ENCODE data around the gene CRTC3.
"Not testable (repeated sequence)": the region's sequence is repeated elsewhere in the genome, so short reads cannot be mapped to it uniquely, and the experiment has no call there.

CRTC3 gene, protein sequence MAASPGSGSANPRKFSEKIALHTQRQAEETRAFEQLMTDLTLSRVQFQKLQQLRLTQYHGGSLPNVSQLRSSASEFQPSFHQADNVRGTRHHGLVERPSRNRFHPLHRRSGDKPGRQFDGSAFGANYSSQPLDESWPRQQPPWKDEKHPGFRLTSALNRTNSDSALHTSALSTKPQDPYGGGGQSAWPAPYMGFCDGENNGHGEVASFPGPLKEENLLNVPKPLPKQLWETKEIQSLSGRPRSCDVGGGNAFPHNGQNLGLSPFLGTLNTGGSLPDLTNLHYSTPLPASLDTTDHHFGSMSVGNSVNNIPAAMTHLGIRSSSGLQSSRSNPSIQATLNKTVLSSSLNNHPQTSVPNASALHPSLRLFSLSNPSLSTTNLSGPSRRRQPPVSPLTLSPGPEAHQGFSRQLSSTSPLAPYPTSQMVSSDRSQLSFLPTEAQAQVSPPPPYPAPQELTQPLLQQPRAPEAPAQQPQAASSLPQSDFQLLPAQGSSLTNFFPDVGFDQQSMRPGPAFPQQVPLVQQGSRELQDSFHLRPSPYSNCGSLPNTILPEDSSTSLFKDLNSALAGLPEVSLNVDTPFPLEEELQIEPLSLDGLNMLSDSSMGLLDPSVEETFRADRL

DNA sequence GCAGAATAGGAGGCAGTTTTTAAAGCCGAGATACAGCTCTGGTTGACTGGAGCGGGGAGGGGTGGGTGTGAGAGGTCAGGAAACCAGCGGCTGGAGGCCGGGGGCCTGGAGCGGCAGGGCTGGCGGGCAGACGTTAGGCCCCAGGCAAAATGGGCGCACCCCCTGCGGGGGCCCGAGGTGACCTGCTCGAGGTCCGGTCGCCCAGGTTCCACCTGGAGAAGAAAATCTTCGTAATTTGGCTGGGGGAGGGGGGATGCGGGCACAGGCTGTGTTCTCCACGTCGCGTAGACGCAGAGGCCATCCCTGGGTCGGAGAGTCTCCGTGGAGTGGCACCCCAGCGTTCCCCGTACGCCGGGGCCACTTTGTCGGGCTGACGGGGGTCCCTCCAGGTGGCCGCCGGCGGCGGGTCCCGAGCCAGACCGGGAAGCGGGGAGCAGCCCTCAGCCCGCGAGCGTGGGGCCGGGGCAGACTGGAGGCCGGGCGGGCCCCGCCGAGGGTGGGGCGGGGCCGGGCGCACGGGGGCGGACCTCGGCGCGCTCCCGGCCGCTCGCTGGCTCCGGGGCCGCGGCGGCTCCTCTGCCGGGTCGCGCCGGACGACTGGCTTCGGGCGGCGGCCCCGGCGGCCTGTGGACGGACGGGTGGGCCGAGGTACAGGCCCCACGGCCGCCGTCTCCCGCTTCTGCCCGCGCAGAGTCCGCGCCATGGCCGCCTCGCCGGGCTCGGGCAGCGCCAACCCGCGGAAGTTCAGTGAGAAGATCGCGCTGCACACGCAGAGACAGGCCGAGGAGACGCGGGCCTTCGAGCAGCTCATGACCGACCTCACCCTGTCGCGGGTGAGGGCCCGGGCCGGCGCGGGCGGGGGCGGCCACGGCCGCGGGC, at the start of gene CRTC3:
CRTC3 (plus strand) TSS at position 553 of the 879 bp plus-strand sequence; CDS start at position 702, 149 bp downstream.
- no peak for FAIRE-seq

- FAIRE-seq = no peak
Observed at GRCh38 chr15:90481023-90481422, 48.7 kb upstream of the CRTC3 start.

GRCh38 chr15:90482124-90483011, 47.4 kb upstream of the CRTC3 start:
- peak; percentile 80 for FAIRE-seq

DNA sequence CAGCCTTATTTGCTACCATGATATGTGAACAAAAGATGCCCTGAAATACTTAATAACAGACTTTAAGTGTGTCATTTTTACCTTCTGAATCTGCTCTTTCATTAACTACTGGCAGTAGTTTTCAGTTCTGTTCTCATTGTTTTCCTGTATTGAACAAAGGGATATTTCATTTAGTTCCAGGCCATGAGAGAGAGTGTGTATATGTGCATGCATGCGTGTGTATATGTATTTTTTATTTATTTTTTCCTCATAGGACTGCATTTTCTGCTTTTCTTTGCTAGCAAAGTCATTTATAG, 46.8 kb upstream of the CRTC3 start:
- FAIRE-seq = no peak

GRCh38 chr15:90483637-90484036, 46.1 kb upstream of the CRTC3 start:
- no peak for FAIRE-seq

- no peak for FAIRE-seq
Observed at GRCh38 chr15:90487186-90487585, 42.5 kb upstream of the CRTC3 start.

- FAIRE-seq = no peak
Observed at GRCh38 chr15:90489514-90489913, 40.2 kb upstream of the CRTC3 start.

GRCh38 chr15:90489944-90490343, 39.8 kb upstream of the CRTC3 start:
- no peak for FAIRE-seq

DNA sequence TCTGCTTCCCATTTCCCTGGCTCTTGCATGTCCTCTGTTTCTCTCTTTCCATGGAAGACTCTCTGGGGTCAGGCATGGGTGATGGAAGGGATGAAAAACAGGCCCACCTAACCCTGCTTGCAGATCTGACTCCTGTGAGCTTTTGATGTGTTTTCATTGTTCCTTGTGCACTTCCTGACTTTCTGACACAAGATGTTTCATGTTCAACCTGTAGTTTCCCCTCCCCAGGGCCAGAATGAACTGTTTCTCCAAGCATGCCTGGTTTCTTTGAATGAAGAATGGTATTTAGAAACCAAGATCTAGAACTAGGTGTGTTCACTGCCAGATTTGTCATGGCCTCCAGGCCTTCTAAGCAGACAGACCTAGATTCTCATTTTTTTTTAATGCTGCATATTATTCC, 36.1 kb upstream of the CRTC3 start:
- FAIRE-seq = no peak

DNA sequence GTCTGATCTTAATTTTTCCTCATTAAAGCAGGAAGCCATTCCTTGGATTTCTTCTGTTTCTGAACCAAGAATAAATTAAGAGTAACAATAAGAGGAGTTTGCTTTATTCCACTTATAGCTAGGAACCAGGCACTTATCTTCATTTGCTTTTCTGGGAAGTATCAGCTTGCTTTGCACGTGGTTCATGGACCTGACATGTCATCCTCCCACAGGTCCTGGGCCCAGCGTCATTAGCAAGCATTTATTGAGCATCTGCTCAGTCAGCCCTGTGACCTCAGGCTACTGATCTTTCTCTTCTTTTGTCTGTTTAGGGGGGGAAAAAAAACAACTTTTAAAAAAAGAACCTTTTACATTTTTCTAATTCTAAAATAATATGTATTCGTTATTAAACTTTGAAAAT, 34.7 kb upstream of the CRTC3 start:
- no peak for FAIRE-seq

GRCh38 chr15:90496791-90497190, 32.9 kb upstream of the CRTC3 start:
- no peak for FAIRE-seq

- FAIRE-seq = no peak
Observed at GRCh38 chr15:90497376-90497775, 32.3 kb upstream of the CRTC3 start.

DNA sequence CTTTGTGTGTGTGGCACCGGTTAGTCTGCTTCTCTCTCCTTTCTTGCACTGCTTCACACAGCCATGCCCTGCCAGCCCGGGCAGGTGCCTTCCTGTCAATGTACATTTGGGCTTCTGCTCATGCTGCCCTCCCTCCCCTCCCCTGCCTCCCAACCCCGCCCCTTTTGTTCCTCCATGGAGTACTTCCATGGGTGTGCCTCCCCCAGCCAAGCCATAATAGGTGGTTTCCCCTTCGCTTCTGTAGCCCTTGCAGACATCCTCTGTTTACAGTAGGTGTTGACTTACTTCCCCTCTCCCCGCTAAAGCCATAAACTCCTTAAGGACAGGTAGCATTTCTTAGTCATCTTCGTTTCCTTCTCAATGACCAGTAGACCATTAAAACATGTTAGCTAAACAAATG, 31.8 kb upstream of the CRTC3 start:
- FAIRE-seq = no peak

DNA sequence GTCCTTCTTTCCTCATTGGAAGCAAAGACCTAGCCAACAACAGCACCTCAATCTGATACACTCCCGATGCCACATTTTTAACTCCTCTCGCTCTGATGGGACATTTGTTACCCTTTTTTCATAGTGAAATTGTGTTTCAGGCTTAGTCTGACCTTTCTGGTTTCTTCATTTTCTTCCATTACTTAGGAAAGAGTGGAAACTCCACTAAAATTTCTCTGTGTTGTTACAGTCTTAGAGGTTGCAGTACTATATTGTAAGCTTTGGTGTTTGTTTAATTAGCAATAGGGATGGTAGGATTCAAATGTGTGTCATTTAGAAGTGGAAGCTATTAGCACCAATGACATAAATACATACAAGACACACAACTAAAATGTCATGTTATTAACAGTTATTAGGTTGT, 29.6 kb upstream of the CRTC3 start:
- no peak for FAIRE-seq

DNA sequence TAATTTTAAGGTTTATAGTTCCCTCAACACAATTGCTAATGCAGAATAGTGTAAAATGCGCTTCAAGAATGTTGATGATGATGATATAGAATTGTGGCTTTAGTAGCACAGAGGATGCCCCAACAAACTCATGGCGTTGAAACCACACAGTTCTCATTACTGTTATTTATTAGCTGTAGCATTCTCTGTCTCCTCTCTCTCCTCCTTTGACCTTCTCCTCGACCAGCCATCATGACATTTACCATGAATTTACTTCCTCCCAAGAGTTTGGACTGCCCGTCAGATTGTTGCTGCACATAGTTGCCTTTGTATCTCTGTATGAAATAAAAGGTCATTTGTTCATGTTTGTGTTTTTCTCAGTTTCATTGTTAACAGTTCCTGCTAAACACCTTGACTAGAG, 27.8 kb upstream of the CRTC3 start:
- FAIRE-seq = no peak

DNA sequence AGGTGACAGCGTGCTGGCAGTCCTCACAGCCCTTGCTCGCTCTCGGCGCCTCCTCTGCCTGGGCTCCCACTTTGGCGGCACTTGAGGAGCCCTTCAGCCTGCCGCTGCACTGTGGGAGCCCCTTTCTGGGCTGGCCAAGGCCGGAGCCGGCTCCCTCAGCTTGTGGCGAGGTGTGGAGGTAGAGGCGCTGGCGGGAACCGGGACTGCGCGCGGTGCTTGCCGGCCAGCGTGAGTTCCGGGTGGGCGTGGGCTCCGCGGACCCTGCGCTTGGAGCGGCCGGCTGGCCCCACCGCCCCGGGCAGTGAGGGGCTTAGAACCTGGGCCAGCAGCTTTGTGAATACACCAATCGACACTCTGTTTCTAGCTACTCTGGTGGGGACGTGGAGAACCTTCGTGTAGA, 18.9 kb upstream of the CRTC3 start:
- FAIRE-seq = not testable (repeated sequence)

- FAIRE-seq = not testable (repeated sequence)
Observed at GRCh38 chr15:90511211-90511618, 18.5 kb upstream of the CRTC3 start.

- no peak for FAIRE-seq
Observed at GRCh38 chr15:90512276-90512675, 17.4 kb upstream of the CRTC3 start.

GRCh38 chr15:90512981-90513380, 16.7 kb upstream of the CRTC3 start:
- FAIRE-seq = no peak

- no peak for FAIRE-seq
Observed at GRCh38 chr15:90513448-90513847, 16.3 kb upstream of the CRTC3 start.

GRCh38 chr15:90513893-90514292, 15.8 kb upstream of the CRTC3 start:
- not testable (repeated sequence) for FAIRE-seq

- no peak for FAIRE-seq
Observed at GRCh38 chr15:90519688-90520087, 10.0 kb upstream of the CRTC3 start.

GRCh38 chr15:90520365-90520764, 9.4 kb upstream of the CRTC3 start:
- no peak for FAIRE-seq
